HG03432 (cell line): ENCODE data around the gene MUC22.
"Not testable (repeated sequence)": the region's sequence is repeated elsewhere in the genome, so short reads cannot be mapped to it uniquely, and the experiment has no call there.

Experiments used
- ATAC-seq: cut with Tn5 transposase; IDR thresholded peaks from one replicate; pipeline ENCODE4 v1.9.1; 2021; ENCODE audit warnings: mild to moderate bottlenecking, moderate library complexity; ENCODE audit not compliant: unreplicated experiment

Gene MUC22

GRCh38 chr6:31010393-31011060, at the start of gene MUC22:
Gene MUC22, plus strand, starts transcription at chr6:31010474. Its CDS starts 233 bp downstream, at chr6:31010707.
- no peak for ATAC-seq

DNA sequence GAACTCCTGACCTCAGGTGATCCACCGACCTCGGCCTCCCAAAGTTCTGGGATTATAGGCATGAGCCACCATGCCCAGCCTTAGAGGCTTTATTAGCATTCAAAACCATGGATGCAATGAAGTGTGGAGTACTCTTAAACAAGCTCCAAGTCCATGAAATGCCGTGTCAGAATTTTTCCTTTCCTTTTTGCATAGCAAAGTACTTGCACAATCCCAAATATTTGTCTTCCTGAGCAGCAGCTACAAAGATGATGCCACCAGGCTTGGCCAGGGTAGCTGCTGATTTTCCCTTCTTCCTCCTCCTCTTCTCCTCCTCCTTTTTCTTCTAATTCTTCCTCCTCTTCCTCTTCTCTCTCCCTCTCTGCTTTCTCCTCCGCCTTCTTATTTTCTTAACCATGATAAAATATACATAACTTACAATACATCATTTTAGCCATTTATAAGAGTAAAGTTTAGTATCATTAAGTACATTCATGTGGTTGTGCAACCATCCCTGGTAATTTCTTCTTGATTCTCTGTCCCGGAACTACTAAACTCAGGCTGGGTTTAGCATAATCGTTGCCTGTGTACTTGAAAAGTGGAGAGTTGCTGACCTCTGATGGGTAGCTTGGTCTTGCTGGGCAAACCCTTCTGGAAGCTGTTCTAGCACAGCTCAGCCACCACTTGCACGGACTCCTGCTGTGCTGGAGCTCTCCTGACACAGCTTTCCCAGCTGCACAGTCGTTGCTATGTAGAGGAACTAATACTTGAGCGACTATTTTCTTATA, 49.2 kb upstream of the MUC22 start:
- ATAC-seq = no peak

GRCh38 chr6:30962716-30963115, 47.6 kb upstream of the MUC22 start:
- ATAC-seq = no peak

- no peak for ATAC-seq
Observed at GRCh38 chr6:30963641-30964040, 46.6 kb upstream of the MUC22 start.

DNA sequence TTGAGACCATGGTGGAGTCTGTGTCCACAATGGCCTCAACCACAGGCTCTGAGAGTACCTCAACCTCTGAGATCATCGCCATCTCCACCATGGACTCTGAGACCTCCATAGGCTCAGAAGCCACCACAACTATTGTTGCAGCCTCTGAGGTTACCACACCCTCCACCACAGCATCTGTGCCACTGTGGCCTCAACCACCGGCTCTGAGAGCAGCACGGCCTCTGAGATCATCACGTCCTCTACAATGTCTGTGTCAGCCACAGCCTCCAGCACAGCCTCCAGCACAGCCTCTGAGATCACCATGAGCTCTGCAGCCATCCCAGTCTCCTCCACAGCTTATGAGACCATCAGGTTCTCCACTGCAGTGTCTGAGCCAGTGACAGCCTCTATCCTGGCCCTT, 46.2 kb upstream of the MUC22 start:
- ATAC-seq = no peak

GRCh38 chr6:30965140-30965601, 45.1 kb upstream of the MUC22 start:
- ATAC-seq = no peak

- ATAC-seq = no peak
Observed at GRCh38 chr6:30966154-30966553, 44.1 kb upstream of the MUC22 start.

DNA sequence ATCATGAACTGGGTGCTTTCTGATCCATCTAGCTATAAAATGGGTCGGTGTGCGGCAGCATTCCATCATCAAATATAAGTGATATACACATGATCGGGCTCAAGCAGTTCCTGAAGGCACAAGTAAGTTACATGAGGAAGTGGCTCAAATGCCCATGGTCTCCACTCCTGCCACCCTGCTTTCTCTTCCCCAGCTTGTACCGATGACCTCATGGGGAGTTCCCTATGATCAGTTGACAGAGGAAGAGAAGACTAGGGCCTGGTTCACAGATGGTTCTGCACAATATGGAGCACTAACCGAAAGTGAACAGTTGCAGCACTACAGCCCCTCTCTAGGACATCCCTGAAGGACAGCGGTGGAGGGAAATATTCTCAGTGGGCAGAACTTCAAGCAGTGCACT, 41.1 kb upstream of the MUC22 start:
- ATAC-seq = not testable (repeated sequence)

- no peak for ATAC-seq
Observed at GRCh38 chr6:30970946-30971345, 39.3 kb upstream of the MUC22 start.

DNA sequence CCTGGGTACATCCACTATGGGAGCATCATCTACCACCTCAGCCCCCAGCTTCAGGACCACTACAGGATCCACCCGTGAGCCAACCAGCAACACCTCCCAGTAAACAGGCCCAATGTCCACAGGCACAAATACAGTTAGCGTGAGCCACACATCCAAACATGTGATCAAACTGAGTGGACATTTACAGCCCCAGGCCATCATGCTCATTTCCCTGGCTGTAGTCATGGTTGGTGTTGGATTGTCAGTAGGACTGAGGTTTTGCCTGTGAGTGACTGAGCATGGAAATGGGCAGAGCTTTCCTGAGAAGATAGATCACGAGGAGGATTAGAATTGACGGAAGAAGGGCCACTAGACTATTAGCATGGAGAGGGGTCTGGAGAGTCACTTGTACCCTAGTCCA, 37.5 kb upstream of the MUC22 start:
- ATAC-seq = no peak

- ATAC-seq = no peak
Observed at GRCh38 chr6:30974490-30975252, 35.6 kb upstream of the MUC22 start.

DNA sequence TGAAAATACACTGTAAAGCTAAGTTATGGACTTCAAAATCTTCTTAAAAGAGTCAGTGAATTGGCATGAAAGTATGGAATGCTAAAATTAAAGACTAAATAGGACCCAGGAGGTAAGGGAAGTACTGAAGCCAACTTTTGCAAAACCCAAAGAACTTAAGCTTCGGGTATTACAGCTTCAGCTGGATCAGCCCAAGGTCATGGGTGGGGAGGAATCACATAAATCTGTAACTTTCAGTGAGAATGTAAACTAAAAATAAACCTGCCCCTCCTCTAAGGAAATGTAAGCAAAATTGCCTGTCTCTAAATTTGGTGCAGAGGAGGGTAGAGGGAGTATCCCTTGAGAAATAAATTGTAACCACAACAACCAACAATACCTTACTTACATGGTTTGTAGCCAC, 31.1 kb upstream of the MUC22 start:
- ATAC-seq = no peak

GRCh38 chr6:30979690-30980089, 30.6 kb upstream of the MUC22 start:
- ATAC-seq = no peak

- ATAC-seq = no peak
Observed at GRCh38 chr6:30981942-30982772, 28.1 kb upstream of the MUC22 start.

GRCh38 chr6:30983439-30983838, 26.8 kb upstream of the MUC22 start, which contains the start of gene MUC21:
Gene MUC21, plus strand, starts transcription at chr6:30983718. Its CDS starts 241 bp downstream, at chr6:30983959.
- ATAC-seq = no peak

- ATAC-seq = no peak
Observed at GRCh38 chr6:30985490-30985889, 24.8 kb upstream of the MUC22 start.

GRCh38 chr6:30987304-30987703, 23.0 kb upstream of the MUC22 start:
- ATAC-seq = no peak

DNA sequence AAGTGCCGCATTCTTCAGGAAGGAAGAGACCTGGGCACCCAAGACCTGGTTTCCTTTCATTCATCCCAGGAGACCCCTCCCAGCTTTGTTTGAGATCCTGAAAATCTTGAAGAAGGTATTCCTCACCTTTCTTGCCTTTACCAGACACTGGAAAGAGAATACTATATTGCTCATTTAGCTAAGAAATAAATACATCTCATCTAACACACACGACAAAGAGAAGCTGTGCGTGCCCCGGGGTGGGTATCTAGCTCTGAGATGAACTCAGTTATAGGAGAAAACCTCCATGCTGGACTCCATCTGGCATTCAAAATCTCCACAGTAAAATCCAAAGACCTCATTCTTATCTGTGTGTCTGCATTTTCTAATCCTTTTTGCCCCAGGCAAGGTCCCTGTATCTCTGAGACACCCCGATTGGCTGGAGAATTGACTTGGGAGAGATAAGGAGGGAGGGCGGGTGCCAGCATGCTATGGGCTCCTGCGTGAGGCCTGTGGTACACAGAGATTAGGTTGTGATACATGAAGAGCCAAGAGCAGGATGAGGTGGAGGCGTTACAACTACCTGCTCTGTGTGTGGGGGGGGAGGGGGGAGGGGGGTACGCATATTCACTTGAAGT, 22.0 kb upstream of the MUC22 start:
- ATAC-seq = no peak

- ATAC-seq = no peak
Observed at GRCh38 chr6:30990422-30991086, 19.7 kb upstream of the MUC22 start.

- no peak for ATAC-seq
Observed at GRCh38 chr6:30991891-30992290, 18.4 kb upstream of the MUC22 start.
